Raji (cell line): Measurements from ENCODE around the gene ANGEL2.

ENCODE experiments used
- POLR2A ChIP-seq: IDR thresholded peaks from 2 replicates; pipeline ENCODE4 v1.6.1; 2011; ENCODE audit warnings: low read depth, low read length, control low read depth; ENCODE audit not compliant: insufficient read depth

ANGEL2 gene

GRCh38 chr1:213015099-213016050 lies at the start of gene ANGEL2:
Gene ANGEL2, minus strand, starts transcription at chr1:213015867. Its CDS starts 196 bp downstream, at chr1:213015671.
- TF ChIP-seq POLR2A, result peak; percentile 95

- TF ChIP-seq POLR2A, result no peak
These were observed 45.6 kb upstream of the ANGEL2 start for GRCh38 chr1:213061263-213061662.

GRCh38 chr1:213060836-213061235 lies 45.2 kb upstream of the ANGEL2 start:
- TF ChIP-seq POLR2A, result no peak

- no peak for TF ChIP-seq POLR2A
These were observed 41.8 kb upstream of the ANGEL2 start for GRCh38 chr1:213057264-213058059.

DNA sequence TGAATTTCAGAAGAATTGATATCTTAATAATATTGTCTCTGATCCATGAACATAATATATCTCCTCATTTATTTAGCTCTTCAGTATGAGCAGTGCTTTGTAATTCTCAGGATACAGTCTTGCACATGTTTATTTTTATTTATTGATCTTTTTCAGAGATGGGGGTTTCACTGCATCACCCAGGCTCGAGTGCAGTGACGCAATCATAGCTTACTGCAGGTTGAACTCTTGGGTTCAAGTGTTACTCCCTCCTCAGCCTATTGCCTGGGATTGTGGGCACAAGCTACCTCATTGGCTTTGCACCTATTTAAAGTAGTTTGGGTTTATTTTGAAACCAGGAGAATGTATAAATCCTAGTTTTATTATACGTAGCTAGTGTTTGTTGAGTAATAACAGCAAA lies 40.1 kb upstream of the ANGEL2 start:
- TF ChIP-seq POLR2A, result no peak

DNA sequence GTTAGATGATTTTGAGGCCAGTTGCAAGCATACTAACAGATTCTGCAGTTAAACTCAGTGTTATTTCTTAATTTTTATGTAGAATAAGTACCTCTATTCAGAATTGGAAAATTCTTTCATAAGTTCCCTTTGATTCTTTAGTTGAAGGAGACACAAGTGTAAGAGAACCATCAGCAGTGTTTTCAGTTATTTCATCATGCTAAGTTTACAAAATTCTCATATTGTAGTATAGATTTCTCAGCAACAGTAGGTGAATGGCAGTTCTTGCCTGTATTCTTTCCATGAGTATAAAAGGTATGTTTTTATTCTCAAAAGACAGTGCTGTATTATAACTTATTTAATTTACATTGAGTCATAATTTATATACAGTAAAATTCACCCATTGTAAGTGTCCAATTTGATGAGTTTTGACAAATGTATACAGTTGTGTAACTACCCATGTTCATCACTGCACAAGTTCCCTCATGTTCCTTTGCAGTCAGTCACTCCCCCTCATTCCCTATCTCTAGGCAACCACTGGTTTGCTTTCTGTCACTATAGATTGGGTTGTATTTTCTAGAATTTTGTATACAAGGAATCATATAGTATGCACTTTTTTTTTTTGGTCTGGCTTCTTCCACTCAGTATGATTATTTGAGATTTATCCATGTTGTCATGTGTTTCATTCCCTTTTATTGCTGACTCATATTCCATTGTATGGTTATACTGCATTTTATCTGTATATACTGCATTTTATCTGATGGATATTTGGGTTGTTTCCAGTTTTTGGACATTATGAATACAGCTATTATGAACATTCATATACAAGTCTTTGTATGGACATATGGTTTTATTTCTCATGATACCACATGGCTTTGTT lies 39.3 kb upstream of the ANGEL2 start:
- TF ChIP-seq POLR2A, result no peak

DNA sequence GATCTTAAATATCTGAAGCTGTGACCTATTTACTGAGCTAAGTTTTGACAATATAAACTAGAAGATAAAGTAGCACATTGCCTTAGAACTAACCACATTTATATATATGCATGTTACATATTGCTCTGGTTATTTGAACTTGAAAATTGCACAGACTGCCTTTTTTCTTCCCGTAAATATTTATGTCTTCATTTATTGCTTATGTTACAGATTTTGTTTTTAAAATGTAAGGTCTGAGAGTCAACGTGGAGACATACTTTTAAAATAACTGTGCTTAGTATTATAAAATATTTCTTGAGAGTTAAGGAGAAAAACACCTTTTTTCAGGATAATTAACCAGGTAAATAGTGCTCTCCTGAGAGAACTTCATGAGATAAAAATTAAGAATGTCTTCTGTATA lies 38.5 kb upstream of the ANGEL2 start:
- no peak for TF ChIP-seq POLR2A

DNA sequence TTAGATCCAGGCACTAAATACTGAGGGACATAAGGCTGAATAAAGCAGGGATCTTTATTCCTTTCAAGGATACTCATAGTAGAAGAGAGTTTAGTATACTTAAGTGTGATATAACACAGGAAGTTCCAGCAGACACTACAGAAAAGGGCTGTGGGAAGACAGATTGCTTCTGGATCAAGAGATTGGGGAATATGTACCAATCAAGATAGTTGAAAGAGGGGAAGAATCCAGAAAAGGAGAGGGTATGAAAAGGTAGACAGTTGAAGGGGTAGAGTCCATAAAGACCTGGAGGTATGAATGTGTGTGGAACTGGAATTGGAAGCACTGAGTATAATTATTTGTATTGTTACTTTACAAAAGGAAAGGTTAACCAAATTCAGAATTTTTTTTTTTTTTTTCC lies 37.8 kb upstream of the ANGEL2 start:
- no peak for TF ChIP-seq POLR2A

DNA sequence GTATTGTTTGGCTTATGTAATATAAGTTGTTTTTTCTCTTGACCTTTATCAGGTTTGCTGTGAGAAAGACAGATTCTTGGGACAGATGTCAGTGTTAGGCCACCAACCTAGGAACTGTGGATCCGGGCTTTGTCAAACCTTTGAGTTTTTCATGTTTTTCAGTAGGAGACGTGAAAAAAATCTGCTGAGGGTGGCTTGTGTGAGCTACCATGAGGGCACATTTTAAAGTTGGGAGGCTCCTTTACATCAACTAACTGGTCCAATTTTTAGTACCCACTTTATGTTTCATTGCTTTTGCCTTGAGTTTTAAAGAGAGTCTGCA lies 36.2 kb upstream of the ANGEL2 start:
- TF ChIP-seq POLR2A, result no peak

DNA sequence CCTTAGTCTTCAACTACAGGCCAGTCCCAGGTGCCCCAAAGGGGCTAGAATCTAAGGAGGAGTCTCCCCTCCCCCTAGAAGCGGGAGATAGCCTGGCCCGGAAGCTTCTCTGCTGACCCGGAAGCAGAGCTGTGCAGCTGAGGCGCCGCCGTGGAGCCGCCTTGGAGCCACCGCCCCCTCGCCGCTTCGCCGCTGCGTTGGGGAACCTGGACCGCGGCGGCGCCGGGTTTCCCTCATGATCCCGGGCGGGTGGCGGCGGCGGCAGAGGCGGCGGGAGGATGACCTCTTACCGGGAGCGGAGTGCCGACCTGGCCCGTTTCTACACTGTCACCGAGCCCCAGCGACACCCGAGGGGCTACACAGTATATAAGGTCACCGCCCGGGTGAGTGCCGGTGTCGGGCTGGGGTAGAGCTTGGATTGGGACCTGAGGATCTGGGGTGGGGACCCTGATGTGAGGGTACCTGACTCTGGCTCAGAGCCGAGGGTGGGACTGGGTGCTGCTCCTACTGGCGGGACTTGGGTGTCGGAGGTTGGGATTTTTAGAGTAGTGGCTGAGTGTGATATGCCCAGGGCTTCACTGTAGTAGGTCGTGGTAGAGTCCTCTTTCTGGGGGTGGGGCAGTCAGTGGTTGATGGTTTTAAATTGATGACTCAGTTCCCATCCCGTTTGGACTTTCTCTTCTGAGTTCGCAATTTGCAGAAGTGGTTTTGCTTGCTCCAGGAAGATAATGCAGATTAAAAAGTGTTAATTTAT lies 35.6 kb upstream of the ANGEL2 start, which contains the start of gene RPS6KC1:
TSS of gene RPS6KC1 (plus strand) at position 115 of the 754 bp plus-strand sequence. CDS start at position 279, 164 bp downstream.
- peak; percentile 36; the same call in 1 of the 2 replicates for TF ChIP-seq POLR2A

DNA sequence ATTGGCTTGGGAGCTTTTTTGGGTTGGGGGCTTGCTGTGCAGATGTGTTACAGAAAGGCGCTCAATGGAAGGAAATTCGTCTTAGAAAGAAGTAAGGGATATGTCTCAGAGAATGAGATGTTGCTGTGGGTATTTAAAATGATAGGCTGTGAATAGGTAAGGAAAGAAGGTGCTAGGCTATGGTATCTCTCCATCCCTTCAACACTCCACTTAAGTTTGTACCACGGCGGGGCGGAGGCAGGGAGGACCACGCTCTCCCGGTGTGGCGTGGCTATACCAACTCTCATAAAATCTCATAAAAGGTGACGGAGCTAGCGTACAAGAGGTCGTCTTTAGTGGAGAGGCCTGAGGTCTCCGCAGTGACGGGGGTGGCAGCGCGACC lies 35.1 kb upstream of the ANGEL2 start:
- no peak; the same call in 1 of the 2 replicates for TF ChIP-seq POLR2A

DNA sequence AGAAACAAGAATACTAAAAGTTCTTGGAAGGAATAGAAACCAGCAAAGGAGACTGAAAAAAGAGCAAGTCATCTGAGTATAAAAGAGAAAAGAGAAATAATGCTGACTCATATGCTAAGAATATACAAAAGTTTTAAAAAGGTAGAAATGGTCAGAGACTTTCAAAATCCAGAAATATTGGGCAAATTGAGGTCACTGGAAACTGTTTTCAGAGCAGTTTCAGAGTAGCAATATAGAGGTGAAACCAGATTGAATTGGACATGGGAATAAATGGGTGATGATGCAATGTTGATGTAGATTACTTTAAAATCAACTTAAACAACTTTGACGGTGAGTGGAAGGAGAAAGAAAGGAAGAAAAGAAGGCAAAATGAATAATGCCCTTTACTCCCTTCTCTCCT lies 33.6 kb upstream of the ANGEL2 start:
- no peak for TF ChIP-seq POLR2A

- TF ChIP-seq POLR2A, result no peak
These were observed 25.8 kb upstream of the ANGEL2 start for GRCh38 chr1:213041443-213041842.

- no peak for TF ChIP-seq POLR2A
These were observed 19.9 kb upstream of the ANGEL2 start for GRCh38 chr1:213035573-213035972.
